PC-3 (cell line): ENCODE data around the gene PCARE.

Source experiments
- CTCF ChIP-seq: fragments of 300-600 bp; sonication (generic); conservative IDR thresholded peaks from 2 replicates; pipeline ENCODE4 v1.5.1; 2017; ENCODE audit warnings: antibody characterized with exemption, low read depth, mild to moderate bottlenecking, low read length
- EZH2 ChIP-seq: fragments of 300-600 bp; sonication (generic); IDR thresholded peaks from one replicate; pipeline ENCODE4 v1.6.1; 2017; ENCODE audit warnings: antibody characterized with exemption, mild to moderate bottlenecking, low read length; ENCODE audit not compliant: unreplicated experiment
- EZH2phosphoT487 ChIP-seq: fragments of 300-600 bp; sonication (generic); IDR thresholded peaks from 2 replicates; pipeline ENCODE4 v1.6.1; 2018; ENCODE audit warnings: mild to moderate bottlenecking, antibody characterized with exemption, low read length, borderline replicate concordance

GRCh38 chr2:29046321-29046720, 28.0 kb downstream of the PCARE start:
- no peak for TF ChIP-seq EZH2phosphoT487
- TF ChIP-seq CTCF, result no peak
- no peak for TF ChIP-seq EZH2
